Central memory CD4-positive, alpha-beta T cell (primary cell): ENCODE results near the gene VAV3.

Experiments used
- DNase-seq: peaks from one replicate; pipeline ENCODE4 v3.0.0; 2022

Gene VAV3

DNA sequence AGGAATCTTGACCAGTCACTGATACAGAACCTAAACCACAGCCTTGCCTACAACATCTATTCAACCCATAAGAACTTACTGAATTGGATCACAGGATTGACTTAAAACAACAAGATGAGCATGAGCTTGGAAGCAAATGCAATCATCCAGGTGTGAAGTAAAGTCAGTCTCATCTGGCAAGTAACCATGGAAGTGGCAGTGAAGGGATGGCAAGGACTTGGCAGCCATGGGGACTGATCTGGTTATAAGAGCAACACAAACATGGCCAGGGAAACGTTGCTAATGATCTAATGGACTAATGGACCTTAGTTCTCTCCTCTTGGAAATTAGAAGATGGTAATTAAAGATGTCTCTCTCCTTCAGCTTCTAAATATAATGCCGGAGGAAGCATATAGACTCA lies 133.1 kb downstream of the VAV3 start:
- DNase-seq = no peak

DNA sequence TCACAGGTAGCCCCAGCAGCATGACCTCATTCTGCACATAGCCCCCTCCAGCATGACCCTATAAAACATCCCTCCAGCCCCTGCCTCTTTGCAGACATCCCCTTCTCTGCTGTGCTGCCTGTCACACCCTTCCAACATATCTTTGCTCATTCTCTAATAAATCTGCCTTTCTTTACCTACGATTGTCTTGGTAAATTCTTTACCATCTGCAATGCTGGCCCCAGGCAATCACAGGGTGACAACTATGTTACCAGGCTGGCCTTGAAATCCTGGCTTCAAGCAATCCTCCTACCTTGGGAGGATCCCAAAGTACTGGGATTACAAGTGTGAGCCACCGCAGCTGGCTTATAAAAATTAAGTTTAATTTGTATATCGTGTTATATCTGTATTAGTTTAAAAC lies 134.5 kb downstream of the VAV3 start:
- no peak for DNase-seq

DNA sequence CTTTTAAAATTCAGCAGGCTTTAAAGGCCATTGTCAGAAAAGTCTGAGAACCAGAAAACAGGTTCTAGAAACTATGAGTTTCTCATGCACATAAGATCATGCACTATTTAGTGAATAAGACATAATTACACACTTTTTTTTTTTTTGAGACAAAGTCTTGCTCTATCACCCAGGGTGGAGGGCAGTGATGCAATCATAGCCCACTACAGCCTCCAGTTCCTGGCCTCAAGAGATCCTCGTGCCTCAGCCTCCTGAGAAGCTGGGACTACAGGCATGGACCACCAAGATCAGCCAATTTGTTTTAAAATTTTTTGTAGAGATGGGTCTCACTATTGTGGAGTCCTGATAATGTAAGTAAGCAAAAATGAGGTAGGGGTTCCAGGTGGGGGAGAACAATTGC lies 134.9 kb downstream of the VAV3 start:
- DNase-seq = no peak

DNA sequence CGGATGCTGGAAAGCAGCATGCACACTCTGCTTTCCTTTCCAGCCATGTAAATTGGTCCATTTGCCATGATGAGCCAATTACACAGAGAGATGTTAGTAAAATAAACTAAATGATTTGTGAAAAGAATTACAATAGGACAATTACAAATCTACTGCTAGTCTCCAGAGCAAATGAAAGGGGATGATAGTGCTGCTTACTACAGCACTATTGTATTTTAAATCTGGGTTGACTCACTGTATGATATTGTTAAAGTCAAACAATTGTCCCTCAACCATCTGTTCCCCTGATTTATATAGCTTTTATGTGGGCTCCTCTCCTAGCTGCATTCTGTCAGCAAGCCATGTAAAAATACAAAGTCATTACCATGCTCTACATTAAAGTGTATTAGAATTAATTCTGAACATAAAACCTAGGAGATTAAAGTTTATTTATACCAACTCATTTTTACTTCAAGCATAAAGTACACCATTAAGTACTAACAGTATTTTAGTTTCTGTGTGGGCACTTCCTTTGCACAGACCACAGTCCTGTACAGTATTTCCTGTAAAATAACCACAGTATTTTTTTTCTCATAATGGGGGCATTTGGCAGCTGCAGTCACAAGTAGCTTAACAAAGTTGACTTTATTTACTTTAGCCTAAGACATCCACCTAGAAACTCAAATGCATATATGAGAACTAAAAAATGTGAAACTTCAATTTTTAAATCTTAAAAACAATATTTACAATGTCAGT lies 135.8 kb downstream of the VAV3 start:
- DNase-seq = peak; percentile 9

DNA sequence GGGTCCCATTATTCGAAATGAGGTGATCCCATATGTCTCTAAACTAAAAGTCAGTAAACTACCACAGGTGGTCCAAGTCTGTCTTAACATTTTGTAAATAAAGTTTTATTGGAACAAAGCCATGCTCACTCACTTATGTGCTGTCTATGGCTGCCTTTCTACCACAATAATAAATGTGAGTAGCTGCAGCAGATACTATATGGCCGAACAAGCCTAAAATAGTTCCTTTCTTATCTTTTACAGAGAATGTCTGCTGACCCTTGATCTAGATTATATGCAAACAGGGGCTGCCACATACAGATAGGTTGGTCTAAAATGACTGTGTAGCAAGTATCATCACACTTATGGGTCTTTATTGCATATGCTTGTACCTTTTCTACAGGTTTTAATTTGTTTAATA lies 140.0 kb downstream of the VAV3 start:
- no peak for DNase-seq

DNA sequence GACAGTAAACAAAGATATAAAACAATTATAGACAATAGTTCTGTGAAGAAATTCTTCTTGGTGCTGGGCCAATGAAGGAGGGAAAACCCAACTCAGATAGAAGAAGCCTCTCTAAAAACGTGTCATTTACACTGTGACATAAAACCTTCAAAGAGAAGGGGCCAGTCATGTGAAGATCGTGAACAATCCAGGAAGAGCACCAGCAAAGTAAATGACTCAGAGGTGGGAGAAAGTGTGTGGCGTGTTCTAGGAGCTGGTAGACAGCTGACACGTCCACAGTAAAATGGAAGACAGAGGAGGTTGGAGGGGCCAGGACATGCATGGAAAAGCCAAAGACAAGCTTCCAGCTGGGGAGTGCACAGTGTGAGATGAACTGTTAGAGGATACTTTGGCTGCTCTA lies 143.6 kb downstream of the VAV3 start:
- DNase-seq = no peak

DNA sequence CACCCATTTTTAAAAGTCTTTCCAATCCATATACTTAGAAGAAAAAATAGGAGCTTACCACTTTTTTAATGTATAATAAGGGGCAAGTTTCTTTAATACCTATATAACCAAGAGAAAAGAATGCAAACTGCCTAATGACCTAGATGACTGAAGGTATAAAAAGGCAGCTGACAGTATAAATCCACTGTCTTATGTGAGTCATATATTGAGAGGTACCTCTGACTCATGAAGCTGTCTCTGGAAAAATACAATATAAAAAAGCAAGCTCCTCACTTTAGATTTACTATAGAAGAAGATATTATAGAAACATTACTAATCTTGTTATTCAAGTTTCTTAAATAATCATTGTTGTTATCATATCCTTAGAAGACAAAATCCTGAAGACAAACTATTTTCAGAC lies 144.2 kb downstream of the VAV3 start:
- DNase-seq = no peak

DNA sequence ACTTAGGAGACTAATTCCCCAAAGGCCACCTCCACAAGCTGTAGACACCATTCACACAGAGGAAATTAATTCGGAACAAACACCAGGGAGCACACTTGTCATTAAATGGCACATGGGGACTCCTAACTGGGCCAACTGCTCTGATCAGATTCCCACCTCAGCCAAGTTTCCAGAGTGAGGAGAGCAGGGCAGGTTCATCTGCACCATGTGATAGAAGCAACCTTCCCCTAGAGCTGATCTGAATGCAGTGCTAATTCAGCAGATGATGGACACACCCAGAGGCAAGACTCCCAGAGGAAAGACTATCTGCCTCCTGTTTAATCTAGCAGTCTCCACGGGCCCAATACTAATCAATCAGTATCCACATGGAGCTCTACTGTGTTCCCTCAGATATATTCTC lies 147.0 kb downstream of the VAV3 start:
- no peak for DNase-seq

DNA sequence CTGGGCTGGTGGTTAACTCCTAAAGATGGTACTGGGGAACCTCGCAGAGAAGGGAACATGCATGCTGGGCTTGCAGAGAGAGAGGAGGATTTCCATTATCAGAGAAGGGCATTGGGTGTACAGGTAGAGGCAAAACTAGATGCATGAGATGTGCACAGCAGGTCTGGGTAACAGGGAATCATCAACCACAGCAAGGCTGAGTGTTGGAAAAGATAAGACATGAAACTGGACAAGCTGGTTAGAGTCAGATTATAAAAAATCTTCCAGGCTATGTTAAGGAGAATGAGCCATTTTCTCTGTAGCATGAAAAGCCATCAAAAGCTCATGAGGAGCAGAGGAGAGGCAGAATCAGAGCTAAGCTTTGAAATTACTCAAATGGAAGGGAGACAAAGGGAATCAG lies 147.8 kb downstream of the VAV3 start:
- DNase-seq = no peak

DNA sequence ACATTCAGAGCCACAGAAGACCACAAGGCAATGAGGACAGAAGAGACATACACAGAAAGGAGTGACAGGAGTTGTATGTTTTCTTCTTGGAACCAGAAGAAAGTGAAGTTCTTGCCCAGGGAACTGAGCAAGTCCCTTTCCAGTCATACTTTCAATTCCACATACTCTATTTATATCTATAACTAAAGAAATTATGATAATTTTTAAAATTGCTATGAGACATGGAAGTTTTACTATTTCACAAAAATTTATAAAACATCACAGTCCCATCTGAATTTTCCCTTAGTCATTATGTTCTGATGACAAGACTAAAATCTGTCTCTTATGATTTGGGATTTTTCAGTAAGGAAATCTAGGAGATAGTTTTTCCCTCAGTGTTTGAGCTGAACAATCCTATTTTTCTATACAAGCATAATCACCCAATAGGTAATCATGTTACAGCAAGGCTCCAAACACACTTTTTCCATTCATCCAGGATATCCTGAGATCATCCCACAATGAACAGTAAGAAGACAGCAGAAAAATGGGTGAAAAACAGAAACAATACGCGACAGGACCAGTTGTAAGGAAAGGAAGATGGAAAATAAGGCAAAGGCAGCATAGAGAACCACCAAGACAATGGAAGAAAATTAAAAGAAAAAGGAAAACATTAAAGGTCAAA lies 154.6 kb downstream of the VAV3 start:
- no peak for DNase-seq

DNA sequence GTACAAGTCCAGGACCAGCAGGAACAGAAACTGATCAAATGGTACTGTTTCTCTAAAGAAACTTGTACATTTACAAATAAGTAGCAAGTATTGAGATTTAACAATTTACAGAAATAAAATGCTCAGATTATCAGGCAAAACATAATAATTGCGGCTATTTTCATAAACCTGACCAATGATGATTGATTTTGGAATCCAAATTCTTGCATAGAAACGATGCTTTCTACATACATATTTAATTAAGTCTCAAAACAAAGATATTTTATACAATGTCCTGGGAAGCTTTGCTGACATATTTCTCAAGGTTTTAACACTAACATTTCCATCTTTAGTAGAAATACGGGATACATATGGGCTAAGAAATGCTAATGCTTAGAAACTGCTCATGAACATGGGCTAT lies 157.1 kb downstream of the VAV3 start:
- DNase-seq = no peak

DNA sequence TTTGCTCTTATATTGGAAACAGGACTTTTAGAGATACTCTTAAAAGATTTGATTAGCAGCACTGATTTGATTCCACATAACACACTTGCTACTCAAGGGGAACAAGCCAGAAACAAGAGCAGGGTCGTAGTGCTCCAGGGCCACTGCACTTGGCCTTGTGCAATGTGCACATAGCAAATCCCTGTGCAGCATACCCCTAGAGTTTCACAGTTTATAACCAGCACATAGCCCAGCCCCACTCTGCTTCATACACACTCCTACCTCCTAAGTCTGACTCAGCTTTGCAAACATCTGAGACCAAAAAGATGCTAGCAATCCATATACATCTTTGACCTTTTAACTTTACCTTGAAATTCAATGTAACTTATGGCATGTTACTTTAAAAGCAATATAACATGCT lies 157.6 kb downstream of the VAV3 start:
- no peak for DNase-seq

DNA sequence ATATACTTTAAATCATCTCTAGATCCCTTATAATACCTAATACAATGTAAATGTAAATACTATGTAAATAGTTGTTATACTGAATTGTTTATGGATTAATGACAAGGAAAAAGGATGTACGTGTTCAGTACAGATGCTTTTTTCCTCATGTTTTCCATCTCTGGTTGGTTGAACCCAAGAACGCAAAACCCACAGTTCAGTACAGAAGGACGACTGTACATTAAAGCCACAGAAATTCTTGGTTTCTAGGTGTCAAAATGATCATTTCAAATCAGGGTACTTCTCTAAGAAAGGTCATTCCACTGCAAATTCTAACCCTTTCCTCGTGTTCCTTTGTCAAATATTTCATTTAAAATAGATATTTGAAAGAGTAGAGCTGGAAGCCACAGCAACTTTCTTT lies 158.1 kb downstream of the VAV3 start:
- no peak for DNase-seq

DNA sequence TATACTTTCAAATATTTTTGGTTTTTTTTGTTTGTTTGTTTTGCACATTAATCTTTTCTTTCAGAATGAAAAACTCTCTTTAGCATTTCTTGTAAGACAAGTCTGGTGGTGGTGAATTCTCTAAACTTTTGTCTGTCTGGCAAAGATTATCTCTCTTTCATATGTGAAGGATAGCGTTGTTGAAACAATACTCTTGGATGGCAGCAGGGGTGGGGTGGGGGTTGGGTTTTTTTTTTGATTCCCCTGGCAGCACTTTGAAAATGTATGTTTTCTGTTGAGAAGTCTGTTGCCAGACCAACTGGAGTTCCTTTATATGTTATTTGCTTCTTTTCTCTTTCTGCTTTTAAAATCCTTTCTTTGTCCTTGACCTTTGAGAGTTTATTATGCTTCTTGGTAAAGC lies 160.2 kb downstream of the VAV3 start:
- no peak for DNase-seq

DNA sequence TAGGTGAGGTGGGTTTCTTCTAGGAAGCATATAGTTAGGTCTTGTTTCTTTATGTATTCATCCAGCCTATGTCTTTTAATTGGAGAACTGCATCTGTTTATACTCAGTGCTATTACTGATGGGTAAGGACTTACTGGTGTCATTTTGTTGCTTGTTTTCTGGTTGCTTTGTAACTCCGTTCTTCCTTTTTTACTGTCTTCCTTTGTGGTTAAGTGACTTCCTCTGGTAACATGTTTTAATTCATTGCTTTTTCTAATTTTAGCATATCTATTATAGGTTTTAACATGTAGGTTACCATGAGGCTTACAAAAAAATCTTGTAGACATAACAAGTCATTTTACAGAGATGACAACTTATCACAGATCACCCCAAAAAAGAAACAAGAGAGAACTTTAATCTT lies 160.8 kb downstream of the VAV3 start:
- DNase-seq = peak; percentile 12

DNA sequence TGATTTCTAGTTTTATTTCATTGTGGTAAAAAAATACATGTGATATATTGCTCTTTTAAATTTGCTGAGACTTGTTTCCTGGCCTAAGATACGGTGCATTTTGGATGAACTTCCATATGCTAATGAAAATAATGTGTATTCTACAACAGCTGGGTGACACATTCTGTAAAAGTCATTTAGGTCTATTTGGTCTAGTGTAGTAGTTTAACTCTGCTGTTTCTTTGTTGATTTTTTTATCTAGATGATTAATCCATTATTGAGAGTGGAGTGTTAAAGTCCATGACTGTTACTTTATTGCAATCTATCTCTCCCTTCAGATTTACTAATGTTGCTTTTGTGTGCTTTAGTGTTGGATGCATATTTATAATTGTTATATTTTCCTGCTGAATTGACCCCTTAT lies 161.4 kb downstream of the VAV3 start:
- no peak for DNase-seq

DNA sequence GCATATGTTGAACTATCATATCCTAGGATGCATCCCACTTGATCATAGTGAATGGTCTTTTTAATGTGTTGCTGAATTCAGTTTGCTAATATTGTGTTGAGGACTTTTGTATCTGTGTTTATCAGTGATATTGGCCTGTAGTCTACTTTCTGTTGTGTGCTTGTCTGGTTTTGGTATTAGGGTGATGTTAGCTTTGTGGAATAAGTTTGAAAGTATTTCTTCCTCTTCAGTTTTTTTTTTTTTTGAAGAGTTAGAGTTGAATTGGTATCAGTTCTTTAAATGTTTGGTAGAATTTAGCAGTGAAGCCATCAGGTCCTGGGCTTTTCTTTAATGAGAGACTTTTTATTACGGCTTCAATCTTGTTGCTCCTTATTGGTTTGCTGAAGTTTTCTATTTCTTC lies 162.3 kb downstream of the VAV3 start:
- no peak for DNase-seq

DNA sequence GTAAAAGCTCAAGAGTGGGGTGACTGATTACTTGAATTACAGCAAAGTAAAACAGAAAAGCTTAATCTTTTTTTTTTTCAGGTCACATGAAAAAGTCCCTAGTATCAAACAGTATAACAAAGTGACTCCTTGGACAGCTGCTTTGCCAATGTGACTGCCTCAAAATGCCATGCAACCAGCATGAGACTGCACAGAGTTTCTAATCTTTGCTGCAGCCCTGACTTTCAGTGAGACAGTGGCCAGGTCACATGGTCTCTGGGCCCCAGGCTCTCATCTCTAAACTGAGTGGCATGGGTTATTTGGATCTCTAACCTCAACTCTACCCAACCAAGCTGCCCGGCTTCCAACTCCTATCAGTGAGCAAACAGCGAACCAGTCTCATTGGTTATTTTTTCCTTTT lies 169.0 kb downstream of the VAV3 start:
- no peak for DNase-seq

DNA sequence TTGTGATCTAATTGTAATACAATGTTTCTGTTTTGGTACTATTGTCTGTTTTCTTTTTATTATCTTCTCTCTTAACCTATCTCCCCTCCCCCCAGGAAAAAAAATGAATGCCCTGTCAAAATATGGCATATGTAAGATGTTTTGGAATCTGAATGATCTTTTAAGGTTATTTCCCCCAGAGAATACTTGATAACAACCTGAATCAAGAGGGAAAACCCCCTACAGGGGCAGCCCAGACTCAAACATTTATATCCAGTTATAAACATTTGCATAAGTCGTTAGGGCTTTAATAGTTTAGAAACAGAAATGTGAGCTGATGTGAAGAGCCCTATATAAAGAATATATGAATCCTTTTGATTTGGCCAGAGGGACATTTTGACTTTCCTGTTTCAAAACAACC lies 169.5 kb downstream of the VAV3 start:
- no peak for DNase-seq

DNA sequence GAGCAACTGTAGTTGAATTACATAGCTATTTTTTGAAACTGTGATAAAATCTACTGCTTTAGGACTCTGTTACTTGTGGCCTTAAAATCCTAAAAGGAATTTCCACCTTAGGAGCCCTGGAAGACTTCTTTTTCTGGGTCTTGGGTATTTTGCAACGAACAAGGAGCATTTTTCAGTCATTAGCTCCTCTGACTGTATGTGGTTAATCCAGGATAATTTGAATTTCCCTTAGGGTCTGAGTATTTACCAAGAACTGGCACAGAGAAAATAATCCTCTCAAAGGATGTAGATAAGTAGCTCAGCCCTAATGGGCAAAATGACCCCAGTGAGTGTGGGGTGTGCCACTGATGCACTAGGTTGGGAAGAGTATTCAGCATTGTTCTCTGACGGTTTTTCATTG lies 170.4 kb downstream of the VAV3 start:
- no peak for DNase-seq

DNA sequence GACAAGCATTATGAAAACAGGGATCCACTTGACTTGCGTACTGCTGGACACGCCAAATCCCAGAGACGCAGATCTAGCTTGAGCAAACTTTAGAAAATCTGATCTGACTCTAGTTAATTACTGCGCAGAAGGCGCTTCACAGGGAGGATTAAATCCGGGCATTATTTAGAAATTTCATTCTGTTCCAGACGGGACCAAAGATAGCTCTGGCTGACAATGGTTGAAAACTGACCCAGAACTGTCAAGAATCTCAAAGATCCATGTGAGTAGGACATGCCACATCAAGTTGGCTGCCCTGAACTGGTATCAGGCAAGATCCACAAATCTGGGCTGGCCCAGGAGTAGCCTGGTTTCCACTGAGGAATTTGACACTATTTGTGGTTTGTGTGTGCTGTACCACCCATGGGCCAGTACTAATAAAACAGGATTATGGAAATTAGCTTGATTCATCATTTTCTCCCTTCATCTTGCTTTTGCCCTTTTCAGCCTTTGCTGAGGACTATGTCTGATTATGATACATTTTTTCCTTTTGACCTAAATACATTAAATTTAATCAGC lies 171.0 kb downstream of the VAV3 start:
- DNase-seq = no peak

DNA sequence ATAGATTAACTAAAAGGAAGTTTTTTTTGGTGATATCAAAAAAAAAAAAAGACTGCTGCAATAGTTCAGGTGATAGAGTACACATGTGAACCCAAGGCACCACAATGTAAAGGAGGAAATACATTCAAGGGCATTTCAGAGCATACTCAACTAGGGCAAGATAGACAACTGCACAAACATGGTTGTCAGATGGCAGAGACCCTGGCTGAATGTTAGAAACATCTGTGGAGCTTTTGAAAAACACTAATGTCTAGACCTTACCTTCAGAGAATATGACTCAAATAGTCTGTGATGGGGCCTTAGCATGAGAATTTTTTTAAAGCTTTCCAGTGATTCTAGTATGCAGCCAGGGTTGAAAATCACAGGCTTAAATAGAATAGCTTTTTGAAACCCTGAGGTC lies 173.6 kb downstream of the VAV3 start:
- DNase-seq = no peak

DNA sequence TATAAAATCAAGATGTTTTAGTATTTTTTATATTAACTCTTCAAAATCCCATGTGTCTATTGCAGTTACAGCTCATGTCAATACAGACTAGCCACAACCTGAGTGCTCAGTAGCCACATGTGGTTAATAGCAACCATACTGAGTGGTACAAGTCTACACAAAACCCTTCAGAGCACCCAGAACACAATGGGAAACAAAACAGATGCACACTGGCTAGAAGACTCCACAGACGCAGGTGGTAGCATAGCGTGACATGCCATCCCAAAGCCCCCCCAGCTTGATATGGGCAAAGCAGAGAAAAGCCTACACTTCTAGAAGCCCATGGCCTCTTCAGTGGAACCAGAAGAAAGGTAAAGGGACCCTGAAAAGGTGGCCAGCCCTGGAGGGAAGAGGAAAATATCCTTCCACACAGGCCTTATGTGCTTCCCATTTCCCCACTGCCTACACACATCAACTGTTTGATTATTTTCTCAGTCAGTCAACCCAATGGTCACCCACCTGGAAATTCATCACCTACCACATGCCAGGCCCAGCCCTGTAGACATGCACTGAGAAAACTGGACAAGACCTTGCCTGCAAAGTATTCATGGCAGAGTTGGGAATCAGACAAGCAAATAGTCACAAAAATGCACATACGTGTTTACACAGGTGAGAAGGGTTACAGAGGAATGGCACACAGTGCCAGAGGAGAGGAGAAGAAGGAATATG lies 175.0 kb downstream of the VAV3 start:
- DNase-seq = no peak
